ENCODE results near the gene MBD4. TPM values are rescaled to one million over a fixed set of nuclear protein-coding genes. Genes with fewer than 3 reads are reported as not detected.
A peak's percentile ranks its signal among the peaks of the same experiment; 100 is the strongest.

Gene MBD4
- total RNA-seq, 1 experiment from 2014 or later, result 35.8 TPM

- TF ChIP-seq CTCF (IDR thresholded peaks at IDR 0.05; ENCODE audit: unreplicated experiment), result no peak
- DNase-seq (ENCODE audit: unreplicated experiment), result no peak
- POLR2A ChIA-PET, result interaction anchor here (1.0 to 7.6 kb wide), 7 partner anchors 15 to 450 kb away, joined by 3 to 75 read pairs (median 25); a partner anchor contains a TSS
- Mint-ChIP-seq H3K4me3 (ENCODE audit: unreplicated experiment) (peak overlapping the region; percentile 83), H3K9me3 (ENCODE audit: unreplicated experiment) (no peaks in the 10 kb centered on the region), H3K27me3 (ENCODE audit: insufficient read depth, unreplicated experiment) (no peaks in the 10 kb centered on the region), H3K36me3 (ENCODE audit: insufficient read depth, unreplicated experiment) (peaks cover 18% of the 10 kb centered on the region), H3K4me1 (ENCODE audit: insufficient read depth, unreplicated experiment) (peaks cover 33% of the 10 kb centered on the region), H3K27ac (ENCODE audit: low read depth, unreplicated experiment) (peak overlapping the region; percentile 8)
- BruUV-seq (replicated peaks), result no TSS peak
- intact Hi-C loops (cut with micrococcal nuclease), result no loop called here
- CTCF ChIA-PET, result interaction anchor here (1.0 to 3.8 kb wide), 3 partner anchors 43 to 499 kb away, joined by 3 to 17 read pairs (median 4); no protein-coding TSS in a partner anchor
Observed at GRCh38 chr3:129442486-129442885, 2.7 kb upstream of the MBD4 start.

- Mint-ChIP-seq H3K27ac (ENCODE audit: low read depth, unreplicated experiment) (peak overlapping the region; percentile 96), H3K4me1 (ENCODE audit: insufficient read depth, unreplicated experiment) (peaks cover 36% of the 10 kb centered on the region)
Observed at GRCh38 chr3:129441782-129442181, 2.0 kb upstream of the MBD4 start.

GRCh38 chr3:129441215-129441614 lies 1.5 kb upstream of the MBD4 start:
- Mint-ChIP-seq H3K27ac (ENCODE audit: low read depth, unreplicated experiment) (peak overlapping the region; percentile 96), H3K36me3 (ENCODE audit: insufficient read depth, unreplicated experiment) (peaks cover 31% of the 10 kb centered on the region), H3K4me3 (ENCODE audit: unreplicated experiment) (peak overlapping the region; percentile 83), H3K9me3 (ENCODE audit: unreplicated experiment) (no peaks in the 10 kb centered on the region), H3K4me1 (ENCODE audit: insufficient read depth, unreplicated experiment) (peaks cover 39% of the 10 kb centered on the region), H3K27me3 (ENCODE audit: insufficient read depth, unreplicated experiment) (no peaks in the 10 kb centered on the region)
- intact Hi-C loops (cut with micrococcal nuclease), result loop anchor here (2.0 kb wide), 1 partner anchor 46 kb away; no protein-coding TSS in a partner anchor
- no peak for TF ChIP-seq CTCF (IDR thresholded peaks at IDR 0.05; ENCODE audit: unreplicated experiment)
- ChIA-PET POLR2A (interaction anchor here (0.5 to 7.6 kb wide), 20 partner anchors 8 to 574 kb away, joined by 3 to 75 read pairs (median 8); partner anchors contain the start of genes COPG1 and EFCAB12), CTCF (interaction anchor here (0.7 to 3.8 kb wide), 7 partner anchors 41 to 1479 kb away, joined by 3 to 17 read pairs (median 3); no protein-coding TSS in a partner anchor)
- no TSS peak for BruUV-seq (replicated peaks)
- DNase-seq (ENCODE audit: unreplicated experiment), result peak; percentile 9

More at GRCh38 chr3:129441782-129442181, 2.0 kb upstream of the MBD4 start:
- BruUV-seq (replicated peaks), result no TSS peak
- peaks cover 26% of the 10 kb centered on the region for H3K36me3 Mint-ChIP-seq (ENCODE audit: insufficient read depth, unreplicated experiment)
- no peaks in the 10 kb centered on the region for H3K9me3 Mint-ChIP-seq (ENCODE audit: unreplicated experiment)
- intact Hi-C loops (cut with micrococcal nuclease), result loop anchor here (2.0 kb wide), 1 partner anchor 45 kb away; no protein-coding TSS in a partner anchor
- H3K27me3 Mint-ChIP-seq (ENCODE audit: insufficient read depth, unreplicated experiment), result no peaks in the 10 kb centered on the region
- ChIA-PET POLR2A (interaction anchor here (0.5 to 7.6 kb wide), 15 partner anchors 8 to 451 kb away, joined by 3 to 75 read pairs (median 8); partner anchors contain the start of genes COPG1 and EFCAB12), CTCF (interaction anchor here (0.7 to 3.8 kb wide), 4 partner anchors 48 to 1479 kb away, joined by 3 to 17 read pairs (median 5); no protein-coding TSS in a partner anchor)
- TF ChIP-seq CTCF (IDR thresholded peaks at IDR 0.05; ENCODE audit: unreplicated experiment), result no peak
- peak; percentile 22 for DNase-seq (ENCODE audit: unreplicated experiment)
- H3K4me3 Mint-ChIP-seq (ENCODE audit: unreplicated experiment), result peak overlapping the region; percentile 83

GRCh38 chr3:129440618-129441190 lies 956 bp upstream of the MBD4 start:
- Mint-ChIP-seq H3K36me3 (ENCODE audit: insufficient read depth, unreplicated experiment) (peaks cover 36% of the 10 kb centered on the region), H3K27ac (ENCODE audit: low read depth, unreplicated experiment) (peak overlapping the region; percentile 96), H3K4me1 (ENCODE audit: insufficient read depth, unreplicated experiment) (peaks cover 44% of the 10 kb centered on the region), H3K27me3 (ENCODE audit: insufficient read depth, unreplicated experiment) (no peaks in the 10 kb centered on the region), H3K4me3 (ENCODE audit: unreplicated experiment) (peak overlapping the region; percentile 83), H3K9me3 (ENCODE audit: unreplicated experiment) (no peaks in the 10 kb centered on the region)
- BruUV-seq (replicated peaks), result TSS peak; percentile 50
- CTCF ChIA-PET, result interaction anchor here (0.7 to 3.8 kb wide), 8 partner anchors 11 to 389 kb away, joined by 3 to 17 read pairs (median 4); no protein-coding TSS in a partner anchor
- POLR2A ChIA-PET, result interaction anchor here (0.6 to 7.6 kb wide), 30 partner anchors 9 to 760 kb away, joined by 3 to 75 read pairs (median 7); partner anchors contain the start of genes COPG1, EFCAB12 and RAB43
- no peak for DNase-seq (ENCODE audit: unreplicated experiment)
- intact Hi-C loops (cut with micrococcal nuclease), result loop anchor here (2.0 kb wide), 1 partner anchor 46 kb away; no protein-coding TSS in a partner anchor
- no peak for TF ChIP-seq CTCF (IDR thresholded peaks at IDR 0.05; ENCODE audit: unreplicated experiment)
